Left forelimb (tissue), 1 donor: ENCODE data around the gene ZNF541.

Experiments used
- DNase-seq: peaks from one replicate; pipeline ENCODE4 v3.0.0-alpha.2; 2018; ENCODE audit warnings: low spot score

Gene ZNF541

DNA sequence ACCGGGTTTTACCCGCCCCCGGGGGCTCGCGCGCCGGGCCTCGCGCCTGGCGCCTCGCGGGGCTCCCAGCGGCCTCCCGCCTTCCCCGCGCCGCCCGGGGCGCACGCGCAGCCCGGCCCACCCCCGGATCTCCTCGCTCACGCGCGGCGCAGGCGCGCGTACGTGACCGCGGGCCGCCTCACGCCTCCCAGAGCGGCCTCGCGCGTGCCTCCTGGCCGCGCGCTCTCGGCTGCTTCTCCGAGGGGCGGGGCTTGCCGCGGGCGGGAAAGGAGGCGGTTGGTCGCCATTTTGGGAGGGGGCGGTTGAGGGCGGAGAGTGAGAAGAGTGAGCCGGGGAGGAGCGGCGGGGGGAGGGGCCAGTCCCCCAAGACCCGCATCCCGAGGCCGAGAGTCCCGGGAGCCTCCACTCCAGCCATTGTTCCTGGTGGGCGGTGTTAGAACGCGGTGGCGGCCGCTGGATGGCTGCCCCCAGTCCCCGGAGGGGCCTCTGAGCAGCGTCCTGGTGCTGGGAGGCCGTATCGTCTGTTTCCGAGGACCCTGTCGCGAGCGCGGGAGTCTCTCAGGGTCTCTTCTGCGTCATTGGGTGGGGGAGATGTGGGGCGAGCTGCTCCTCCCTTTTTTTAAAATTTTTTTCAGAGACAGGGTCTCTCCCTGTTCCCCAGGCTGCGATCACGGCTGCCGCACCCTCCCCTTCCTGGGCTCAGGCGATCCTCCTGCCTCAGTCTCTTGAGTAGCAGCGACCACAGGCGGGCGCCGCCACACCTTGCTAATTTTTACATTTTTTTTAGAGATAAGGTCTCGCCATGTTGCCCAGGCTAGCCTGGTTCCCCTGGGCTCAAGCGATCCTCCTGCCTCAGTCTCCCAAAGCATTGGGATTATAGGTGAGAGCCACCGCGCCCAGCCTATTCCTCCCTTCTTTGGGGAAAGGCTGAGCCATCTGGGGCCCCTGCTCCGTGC is at the start of gene ZNF541:
ZNF541 (minus strand) TSS at position 78 of the 956 bp plus-strand sequence. CDS start 17,292 bp downstream, outside the sequence.
- DNase-seq: peak; percentile 68

DNA sequence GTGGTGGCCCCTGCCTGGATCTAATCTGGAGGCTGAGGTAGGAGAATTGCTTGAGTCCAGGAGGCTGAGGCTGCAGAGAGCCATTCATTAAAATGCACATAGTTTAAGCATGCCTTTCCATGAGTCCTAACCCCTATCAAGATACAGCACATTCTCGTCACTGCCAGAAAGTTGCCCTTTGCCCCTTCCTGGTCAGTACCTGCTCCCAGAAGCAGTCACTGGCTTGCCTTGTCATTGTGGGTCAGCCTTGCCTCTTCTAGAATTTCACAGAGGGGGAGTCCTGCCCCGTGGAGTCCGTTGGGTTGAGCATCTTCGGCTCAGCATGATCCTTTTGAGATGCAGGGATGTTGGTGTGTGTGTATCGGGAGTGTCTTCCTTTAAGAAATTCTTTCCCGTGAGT is 46.8 kb upstream of the ZNF541 start:
- DNase-seq: no peak

DNA sequence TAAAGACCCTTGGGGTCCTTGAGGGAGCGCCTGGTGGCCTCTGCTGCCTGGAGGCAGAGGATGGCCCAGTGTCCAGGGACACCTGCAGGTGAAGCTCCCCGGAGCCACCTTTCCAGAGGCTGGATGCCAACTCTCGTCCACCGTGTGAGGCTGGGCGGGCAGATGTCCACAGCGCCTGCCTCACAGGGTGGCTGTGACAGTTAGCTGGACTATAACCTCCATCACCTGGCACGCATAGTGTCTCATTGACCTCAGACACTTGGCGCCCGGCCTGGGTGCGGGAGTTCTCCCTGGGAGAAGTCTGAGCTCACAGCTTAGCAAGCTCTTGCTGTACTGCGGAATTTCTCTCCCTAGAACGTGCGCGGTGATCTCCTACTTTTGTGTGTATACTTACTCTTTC is 45.8 kb upstream of the ZNF541 start:
- no peak for DNase-seq

DNA sequence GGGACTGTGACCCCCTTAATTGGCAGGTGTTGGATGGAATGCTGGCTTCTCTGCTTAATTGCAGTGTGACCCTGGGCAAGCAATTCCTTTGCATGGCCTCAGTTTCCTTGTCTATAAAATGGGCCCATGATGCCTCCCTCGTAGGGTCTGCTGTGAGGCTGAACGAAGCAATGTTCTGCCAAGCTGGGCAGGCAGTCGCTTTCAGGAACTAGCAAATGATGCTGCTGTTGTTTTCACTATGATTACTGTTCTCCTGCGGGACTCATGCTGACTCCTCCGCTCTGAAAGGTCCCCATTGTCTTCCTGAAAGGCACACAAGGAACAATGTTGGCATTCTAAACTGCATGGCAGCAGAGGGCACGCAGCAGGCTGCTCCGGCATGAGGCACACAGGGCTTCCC is 42.8 kb upstream of the ZNF541 start:
- no peak for DNase-seq

DNA sequence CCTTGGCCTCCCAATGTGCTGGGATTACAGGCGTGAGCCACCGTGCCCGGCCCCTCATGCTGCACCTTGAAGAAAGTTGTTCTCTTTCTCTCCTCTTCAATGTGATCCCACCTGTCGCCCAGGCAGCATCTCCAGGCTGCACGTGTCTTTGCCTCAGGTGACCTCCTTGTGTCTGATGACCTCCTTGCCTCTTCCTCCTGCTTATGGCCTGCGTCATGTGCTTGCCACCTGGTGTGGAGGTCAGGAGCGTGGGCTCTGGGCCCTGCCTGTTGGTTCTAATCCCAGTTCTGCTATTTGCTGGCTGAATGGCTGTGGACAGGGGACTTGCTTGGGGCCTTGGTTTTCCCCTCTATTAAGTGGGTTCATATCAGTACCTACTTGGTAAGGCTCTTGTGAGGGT is 42.3 kb upstream of the ZNF541 start:
- DNase-seq: no peak

- no peak for DNase-seq
These were observed 41.6 kb upstream of the ZNF541 start for GRCh38 chr19:47614559-47614958.

DNA sequence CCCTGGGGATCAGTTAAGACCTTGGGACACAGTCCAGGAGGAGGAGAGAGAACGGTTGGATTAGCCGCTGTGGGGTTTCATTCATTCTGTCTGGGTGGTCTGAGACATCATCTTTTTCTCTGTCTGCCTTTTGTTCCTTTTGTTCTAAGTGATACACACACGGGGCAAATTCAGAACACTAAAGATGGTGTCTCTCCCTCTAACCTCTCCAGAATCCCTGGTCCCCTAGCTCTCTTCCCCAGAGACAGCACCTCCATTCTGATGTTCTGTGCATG is 41.0 kb upstream of the ZNF541 start:
- no peak for DNase-seq

DNA sequence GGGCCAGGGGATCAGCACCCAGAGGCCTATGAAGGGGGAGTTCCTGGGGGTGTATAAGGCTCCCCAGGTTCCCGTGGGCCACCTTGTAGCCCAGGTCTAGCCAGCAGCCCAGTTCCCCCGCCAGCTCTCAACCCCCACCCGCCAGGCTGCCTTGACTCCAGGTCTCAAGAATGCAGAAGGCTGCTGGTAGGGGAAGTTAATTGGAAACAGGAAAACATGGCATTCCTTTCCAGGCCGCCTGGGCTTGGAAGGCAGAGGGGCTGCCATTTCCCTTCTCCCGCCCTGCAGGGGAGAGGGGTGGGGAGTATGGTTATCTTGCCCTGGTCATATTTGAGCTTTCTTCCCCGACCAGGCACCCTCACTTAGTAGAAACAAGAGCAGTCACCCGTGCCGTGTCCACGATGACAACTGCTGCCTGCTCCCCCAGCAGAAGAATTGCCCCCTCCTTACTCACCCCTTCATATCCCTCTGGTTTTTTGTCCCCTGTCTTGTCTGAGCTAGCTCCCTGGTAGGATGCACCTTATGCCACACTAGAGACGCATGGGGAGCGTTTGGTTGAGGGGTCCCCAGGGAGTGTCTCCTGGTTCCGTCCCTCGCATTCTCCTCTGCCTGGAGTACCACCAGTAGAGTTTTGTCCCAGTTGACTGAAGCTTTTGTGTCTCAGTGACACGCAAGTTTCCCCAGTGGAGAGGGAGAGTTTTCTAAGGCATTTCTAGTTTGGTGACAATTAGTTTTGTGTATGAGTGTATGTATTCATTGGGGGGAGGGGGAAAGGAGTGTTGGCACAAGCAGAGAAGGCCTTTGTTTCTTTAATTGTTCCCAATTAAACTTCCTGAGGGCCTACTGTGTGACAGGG is 40.4 kb upstream of the ZNF541 start:
- DNase-seq: no peak

- no peak for DNase-seq
These were observed 38.0 kb upstream of the ZNF541 start for GRCh38 chr19:47610902-47611301.

DNA sequence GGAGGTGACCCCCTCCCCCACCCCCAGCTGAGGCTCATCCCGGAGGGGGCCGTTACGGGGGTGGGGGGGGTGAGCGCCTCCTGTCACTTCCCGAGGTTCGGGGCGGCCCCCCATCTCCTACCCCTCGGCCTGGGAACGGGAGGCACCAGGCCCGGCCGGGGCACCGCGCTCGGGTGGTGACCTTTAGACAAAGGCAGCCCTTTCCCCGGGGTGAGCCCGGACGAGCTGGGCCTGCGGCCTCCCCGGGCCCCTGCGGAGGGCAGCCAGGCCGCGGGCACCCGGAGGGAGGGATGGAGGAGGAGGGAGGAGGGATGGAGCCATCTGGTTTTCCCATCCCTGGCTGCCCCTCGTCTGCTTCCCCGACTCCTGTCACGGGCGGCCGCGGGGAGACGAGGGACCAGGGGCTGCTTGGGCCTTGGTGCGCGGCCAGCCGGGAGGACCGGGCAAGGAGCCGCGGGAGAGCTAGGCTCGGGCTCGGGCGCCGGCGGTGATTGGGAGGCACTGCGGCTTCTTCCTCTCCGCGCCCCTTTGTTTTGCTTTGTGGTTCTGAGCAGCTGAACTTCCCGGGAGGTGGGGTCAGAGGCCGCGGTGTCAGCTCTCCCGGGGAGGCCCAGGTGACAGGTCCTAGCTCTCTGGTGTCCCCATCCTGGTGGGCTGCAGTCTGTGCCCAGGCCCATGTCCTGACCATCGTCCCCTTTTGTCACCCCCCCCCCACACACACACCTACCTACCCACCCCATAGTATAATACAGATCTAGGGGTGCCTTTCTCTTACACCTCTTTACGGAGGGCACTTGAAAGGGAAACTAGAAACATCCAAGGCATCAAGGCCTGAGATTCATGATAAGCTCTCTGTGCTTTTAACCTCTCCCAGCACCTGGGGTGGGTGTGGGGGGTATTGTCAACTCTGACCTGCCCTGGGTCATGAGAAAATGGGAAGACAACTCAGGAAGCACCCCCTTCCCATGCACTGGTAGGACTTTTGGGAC is 37.3 kb upstream of the ZNF541 start:
- DNase-seq: no peak

- DNase-seq: peak; percentile 88
These were observed 36.3 kb upstream of the ZNF541 start, which contains the start of gene BICRA for GRCh38 chr19:47608969-47609905. BICRA (plus strand) TSS chr19:47609134; CDS start chr19:47673575, 64,441 bp downstream.

DNA sequence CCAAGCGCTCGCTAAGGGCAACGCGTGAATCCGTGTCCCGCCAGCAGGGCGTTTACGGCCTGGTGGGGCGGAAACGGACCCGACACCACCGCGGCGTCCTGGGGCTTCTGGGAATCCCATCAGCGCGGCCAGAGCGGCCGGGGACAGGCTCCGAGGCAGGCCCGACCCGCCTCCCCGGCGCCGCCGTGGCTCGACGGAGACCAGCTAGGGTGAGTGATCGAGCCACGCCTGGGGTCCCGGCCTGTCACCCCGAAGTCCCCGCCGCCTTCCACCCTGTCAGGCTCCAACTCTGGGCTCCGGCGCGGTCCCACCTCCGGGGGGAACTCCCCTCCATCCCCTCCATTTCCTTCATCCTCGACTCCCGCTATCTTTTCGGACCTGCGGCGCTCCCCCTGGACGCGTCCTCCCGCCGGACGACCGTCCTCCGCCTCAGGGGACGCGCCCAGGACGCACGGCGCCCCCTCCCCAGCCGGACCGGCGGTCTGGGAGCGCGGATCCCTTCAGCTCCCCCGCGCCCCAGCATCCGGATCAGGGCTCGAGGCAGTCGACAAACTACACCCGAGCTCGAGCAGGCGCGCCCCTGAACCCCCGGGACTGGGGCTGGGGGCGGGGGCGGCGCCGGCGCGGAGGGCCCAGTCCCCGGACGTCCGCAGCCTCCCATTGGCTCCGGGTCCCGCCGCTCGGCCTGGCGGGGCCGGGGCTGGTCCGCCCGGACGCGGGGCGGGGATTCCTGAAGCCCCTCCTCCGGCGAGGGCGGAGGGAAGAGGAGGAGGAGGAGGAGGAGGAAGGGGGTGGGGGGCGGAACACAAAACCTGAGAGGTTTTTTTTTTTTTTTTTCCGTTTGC is 35.3 kb upstream of the ZNF541 start:
- peak; percentile 97 for DNase-seq

- no peak for DNase-seq
These were observed 34.7 kb upstream of the ZNF541 start for GRCh38 chr19:47607564-47608073.

- DNase-seq: no peak
These were observed 31.0 kb upstream of the ZNF541 start for GRCh38 chr19:47603706-47604565.

DNA sequence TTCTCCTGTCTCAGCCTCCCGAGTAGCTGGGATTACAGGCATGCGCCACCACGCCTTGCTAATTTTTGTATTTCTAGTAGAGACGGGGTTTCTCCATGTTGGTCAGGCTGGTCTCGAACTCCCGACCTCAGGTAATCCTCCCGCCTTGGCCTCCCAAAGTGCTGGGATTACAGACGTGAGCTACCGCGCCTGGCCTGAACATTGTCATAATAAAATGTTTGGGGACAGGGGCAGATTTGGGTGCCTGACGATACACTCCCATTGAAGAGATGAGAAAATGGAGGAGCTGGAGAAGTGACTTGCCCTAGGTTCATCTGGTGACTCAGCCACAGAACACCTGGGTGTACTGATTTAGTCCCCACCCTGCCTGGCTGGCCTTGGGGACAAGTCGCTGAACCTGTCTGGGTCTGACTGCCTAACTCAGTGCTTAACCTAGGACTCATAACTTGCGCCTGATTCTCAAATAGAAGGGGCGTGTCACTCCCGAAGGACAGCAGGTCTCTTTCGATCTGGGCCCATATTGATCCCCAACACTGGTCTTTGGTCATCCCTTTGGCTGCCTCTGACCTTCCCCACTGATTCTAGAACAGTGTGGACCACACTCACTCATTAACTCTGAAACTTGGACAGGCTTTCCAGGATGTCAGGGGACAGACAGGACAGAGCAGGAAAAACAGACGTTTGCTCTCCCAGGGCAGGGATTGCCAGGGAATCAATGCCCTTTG is 28.4 kb upstream of the ZNF541 start:
- no peak for DNase-seq

- DNase-seq: peak; percentile 99
These were observed 27.6 kb upstream of the ZNF541 start for GRCh38 chr19:47600246-47601179.
